NOMO-1 treated with DMSO at 0.1 percent for 48 hours (cell line): ENCODE results near the gene SPPL3.
A peak's percentile ranks its signal among the peaks of the same experiment; 100 is the strongest.

Experiments
- DNase-seq: peaks from one replicate; lab custom pipeline; 2025; ENCODE audit not compliant: unreplicated experiment; lab: John Stamatoyannopoulos, UW

Gene SPPL3

DNA sequence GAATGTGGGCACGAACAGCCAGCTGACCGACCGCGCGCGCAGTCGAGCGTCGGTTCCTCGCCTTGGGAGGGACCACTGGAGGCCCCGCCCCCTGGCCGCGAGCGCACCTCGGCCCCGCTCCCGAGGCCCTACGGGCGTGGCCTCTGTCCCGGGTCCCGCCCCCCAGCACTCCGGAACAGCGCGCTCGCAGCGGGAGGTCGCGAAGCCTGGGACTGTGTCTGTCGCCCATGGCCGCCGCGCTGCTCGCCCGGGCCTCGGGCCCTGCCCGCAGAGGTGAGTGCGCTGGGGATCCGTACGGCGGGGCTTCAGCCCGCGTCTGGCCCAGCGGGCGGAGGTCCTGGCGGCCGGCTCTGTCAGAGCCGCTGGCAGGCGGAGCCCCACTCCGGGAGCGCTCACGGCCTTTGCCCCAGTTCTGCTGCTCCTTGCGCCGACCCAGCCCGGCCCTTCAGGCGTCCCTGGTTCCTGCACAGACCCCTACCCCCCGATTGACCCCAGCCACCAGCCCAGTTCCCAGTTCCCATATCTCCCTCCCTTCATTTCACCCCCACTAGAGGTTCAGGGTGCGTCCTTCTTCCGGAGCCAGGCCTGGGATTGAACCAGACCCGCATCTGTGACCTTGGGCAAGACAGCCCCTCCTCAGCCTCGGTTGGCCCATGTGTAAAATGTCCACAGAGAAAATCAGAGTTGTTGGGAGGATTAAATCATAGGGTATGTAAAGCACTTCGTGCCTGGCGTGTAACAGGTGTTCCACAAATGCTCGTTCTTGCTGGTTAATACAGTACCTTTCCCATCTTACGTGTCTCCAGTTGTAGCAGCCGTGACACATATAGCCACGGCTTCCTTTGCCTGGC lies 178.3 kb downstream of the SPPL3 start, which contains the start of gene ACADS:
ACADS (plus strand) TSS at position 168 of the 851 bp plus-strand sequence; CDS start at position 228, 60 bp downstream.
- peak; percentile 83 for DNase-seq

DNA sequence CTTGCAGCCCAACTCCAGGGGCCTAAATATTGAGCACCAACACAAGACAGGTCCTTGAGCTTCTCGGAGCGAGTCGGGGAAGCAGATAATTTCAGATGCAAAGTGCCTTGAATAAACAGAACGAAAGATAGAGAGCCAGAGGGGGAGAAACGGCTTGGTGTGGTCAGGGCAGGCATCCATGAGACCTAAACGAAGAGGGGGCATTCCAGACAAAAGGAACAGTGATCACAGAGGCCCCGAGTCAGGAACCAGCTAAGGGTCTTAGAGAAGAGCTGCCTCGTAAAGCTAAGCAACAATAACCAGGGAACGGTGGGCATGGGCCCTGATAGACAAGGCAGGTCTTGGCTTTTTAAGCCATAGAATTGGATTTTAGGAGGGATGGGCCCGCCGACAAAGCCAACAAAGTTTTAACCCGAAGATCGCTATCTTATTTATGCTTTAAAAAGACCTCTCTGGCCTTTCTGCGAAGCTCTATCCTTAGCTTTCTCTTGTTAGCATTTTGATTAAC lies 179.0 kb downstream of the SPPL3 start:
- DNase-seq = no peak

DNA sequence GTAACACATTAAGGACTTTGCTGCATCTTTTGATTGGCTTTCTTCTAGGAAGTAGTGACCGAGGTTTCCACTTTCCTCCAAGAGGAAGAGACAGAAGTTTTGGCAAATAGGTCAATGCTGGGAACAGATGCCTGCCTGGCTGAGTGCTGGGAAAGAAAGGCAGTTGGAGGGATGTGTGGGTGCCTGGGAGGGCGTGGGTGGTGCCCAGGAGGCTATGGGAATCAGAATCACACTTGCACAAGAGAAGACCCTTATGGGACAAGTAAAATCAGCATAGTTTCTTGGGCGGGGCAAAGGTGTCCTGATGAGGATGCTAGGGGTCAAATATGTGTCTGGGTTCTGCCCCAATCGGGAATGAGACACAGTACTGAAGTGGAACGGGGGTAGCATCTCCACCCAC lies 179.4 kb downstream of the SPPL3 start:
- no peak for DNase-seq

DNA sequence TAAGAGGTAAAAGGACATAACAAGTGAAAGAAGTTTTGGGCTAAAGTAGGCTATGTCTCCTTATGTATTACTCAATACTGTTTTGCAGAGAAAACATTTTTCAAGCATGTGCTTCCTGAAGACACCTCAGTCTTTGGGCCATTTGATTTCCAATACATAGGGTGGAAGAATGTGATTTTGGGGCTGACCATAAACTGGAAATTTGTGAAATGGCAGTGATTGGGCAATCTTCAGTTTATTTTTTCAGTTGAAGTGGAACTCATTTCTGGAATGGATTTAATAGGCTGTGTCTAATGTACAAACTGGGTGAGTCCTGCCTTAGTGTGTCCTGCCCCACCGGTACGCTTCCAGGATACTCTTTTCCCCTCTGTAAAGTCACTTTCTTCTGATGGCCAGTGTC lies 181.4 kb downstream of the SPPL3 start:
- DNase-seq = no peak

DNA sequence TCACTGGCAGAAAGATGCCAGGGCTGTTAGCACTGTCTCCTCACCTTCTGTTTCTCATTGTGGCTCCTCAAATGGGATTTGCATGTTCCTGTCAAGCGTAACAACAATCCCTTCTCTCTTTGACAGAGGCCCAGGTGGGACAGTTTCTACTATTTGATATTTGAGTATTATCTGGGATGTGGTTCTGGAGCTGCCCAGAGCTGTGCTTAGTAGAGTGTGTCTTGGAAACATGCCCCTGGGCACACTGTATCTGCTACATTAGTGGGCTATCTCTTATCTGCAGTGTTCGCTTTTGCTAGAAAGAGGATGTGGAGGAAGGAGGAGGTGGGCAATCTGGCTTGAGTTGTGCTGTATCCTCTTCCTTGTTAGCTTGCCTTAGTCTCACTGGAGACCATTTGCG lies 182.3 kb downstream of the SPPL3 start:
- DNase-seq = no peak

DNA sequence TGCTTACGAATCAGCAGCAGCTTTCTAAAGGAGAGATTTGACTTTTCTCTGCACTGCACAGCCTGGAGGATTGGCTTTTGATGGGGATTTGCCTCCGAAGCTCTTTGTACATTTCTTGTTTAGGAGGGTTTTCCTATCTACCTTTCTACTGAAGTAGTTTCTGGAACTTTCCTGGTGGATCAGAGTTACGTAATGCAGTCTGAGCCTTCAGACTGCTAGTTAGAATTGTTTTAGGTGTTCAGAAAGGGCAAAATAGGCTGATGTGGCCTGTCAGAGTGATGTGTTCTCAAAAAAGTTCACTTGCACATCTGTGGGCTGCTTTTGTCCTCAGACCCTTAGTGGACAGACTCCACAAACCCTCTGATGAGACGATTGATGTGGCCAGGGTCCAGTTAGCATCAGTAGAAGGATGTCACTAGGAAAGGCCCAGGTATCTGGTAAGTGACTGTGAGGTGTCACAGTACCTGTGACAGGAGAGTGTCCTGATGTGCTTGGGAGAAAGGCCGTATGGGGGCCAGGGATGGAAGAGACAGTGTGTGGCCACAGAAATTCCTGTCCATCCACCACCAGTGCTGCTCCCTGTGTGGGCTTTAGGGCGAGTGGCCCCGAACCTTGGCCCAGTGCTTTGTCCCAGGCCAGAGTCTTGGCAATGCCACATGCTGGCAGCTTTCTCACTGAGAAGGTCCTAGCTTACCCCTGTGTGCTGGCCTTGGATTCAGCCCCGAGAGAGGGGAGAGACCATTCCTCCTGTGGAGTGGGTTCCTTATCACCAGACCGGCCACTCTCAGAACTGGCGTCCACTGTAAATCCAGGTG lies 183.0 kb downstream of the SPPL3 start:
- DNase-seq = no peak

DNA sequence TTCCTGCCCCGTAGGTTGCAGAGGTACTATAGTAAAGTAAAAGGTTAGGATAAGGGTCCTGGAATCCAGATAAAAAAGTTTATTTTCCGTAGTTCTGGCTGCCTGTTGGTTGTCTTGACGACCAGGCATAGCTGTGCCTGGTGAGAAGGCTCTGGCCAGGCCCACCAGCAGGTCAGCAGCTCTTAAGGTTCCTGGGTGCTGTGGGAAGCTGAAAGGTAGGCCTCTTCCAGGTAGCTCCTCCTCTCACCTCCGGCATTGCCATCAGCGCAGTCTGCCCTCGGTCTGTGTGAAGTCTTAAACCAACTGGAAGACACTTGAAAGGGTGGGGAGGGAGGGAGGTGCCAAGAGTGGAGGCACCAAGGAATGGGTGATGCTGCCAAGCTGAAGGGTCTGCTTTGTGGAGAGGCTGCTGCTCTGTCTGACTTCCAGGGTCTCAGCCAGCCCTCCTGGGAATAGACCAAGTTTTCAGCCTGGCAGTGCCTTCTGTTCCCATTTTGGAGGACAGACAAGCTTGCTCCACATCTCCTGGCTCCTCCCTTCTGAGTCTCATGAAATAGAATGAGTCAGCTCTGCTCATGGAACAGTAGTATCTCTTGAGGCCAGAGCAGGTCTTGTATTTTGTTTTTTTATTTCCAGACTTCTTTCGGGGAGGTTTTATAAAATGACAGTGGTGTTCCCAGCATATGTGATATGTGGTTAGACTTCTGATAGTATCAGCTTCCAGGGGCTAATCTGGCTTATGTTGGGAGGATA lies 183.7 kb downstream of the SPPL3 start:
- DNase-seq = no peak

DNA sequence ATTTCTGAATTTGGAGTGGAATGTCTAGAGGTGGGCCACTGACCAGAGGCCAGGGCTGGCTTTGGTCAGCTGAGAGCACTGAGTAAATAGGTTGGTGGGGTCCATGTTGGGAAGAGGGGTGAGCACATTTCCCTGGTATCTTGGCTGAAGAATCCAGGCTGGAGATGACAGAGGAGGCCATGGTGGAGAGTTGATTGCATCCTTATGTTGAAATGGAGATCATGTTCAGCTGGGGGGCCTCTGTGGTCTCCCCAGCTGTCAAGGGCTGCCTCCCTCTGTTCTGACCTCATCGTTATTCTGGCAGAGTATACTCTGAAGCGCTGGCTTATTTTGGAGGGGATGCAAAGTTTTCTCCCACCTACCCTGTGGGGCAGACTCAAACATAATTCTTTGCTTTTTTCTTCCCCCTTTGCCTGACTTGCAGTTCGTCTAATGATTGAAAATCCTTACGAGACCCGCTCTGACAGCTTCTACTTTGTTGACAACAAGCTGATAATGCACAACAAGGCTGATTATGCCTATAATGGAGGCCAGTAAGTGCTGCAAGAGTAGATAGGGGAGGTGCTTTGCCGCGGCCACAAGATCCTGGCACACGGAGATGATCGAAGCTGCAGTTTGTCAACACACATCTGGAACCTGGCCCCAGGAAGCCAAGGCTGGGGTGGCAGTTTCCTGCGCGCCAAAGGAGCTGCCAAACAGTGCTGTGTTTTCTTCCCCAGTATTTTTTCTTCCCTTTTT lies 184.5 kb downstream of the SPPL3 start:
- no peak for DNase-seq

DNA sequence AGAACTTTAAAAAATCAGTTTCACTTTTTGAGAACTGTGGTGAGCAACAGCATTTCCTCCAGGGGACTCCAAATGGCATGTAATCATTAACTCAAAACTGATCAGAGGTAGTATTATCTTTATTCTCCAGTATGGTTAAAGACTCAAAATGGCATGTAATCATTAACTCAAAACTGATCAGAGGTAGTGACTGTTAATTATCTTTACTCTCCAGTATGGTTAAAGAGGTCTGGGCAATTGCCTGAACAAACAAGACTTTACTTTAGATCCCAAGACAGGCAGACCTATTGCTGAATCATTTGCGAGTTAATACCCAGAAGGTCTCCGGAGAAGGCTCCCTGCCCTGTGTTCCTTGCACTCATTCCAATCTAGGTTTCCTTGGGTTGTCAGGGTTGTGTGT lies 185.1 kb downstream of the SPPL3 start:
- no peak for DNase-seq

DNA sequence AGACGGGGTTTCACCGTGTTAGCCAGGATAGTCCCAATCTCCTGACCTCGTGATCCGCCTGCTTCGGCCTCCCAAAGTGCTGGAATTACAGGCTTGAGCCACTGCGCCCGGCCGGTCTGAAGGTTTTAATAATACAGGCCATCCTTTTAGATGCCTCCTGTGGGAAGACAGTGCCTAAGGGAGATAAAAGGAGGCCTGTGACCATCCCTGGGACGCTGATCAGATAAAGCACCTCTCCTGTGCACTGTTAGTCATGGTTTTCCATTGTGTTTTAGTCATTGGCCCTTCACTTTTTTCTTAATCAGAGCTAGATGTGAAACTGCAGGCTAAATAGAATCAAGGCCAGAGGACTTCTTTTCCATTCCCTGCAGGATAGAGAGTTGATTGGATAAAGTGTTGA lies 186.1 kb downstream of the SPPL3 start:
- no peak for DNase-seq

DNA sequence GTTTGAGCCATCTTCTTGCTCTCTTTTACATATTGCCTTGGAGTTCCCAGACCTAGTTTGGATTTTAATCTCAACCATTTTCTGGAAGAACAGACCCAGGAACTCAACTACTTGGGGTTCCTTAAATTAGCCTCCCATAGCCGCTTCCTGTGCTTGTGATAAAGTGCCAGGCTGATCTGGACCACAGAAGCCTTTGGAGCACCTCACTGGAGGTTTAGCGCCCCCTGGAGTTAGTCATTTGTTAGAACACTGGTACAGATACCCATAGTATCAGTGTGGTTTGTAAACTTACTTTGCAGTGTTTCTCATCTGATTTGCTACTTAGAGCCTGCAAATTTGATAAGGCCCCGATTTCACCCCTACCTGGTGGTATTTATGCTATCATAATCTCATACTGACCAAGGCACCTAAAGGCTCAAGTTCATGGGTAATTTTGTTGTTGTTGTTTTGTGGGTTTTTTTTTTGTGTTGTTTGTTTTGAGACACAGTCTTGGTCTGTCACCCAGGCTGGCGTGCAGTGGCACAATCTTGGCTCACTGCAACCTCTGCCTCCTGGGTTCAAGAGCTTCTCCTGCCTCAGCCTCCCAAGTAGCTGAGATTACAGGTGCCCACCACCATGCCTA lies 190.2 kb downstream of the SPPL3 start:
- DNase-seq = peak; percentile 87

DNA sequence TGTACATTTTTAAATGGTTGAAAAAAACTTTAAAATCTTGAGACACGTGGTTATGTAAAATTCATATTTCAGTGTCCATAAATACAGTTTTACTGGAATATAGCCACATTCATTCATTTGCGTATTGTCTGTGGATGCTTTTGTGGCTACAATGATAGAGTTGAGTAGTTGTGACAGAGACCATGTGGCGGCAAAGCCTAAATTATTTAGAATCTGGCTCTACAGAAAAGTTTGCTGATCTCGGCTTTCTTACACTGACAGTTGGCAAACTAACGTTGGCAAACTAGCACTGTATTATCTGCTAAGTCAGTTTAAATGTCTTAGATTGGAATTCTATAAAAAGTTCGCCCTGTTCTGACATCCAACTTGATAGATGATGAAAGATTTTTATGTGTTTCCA lies 191.5 kb downstream of the SPPL3 start:
- no peak for DNase-seq
